Upper lobe of left lung (tissue), 6 donors: Measurements from ENCODE around the gene RNF8. TPM values are rescaled to one million over a fixed set of nuclear protein-coding genes. Genes with fewer than 3 reads are reported as not detected.

ENCODE experiments used
- ATAC-seq, 2 donors: fragments of 200-7000 bp; cut with Tn5 transposase; one replicate each; pipeline ENCODE4 v1.9.1; 2022; ENCODE audit warnings: mild to moderate bottlenecking in 2 of 2, moderate library complexity in 2 of 2; ENCODE audit not compliant: low FRiP score in 2 of 2
- DNase-seq, 2 donors: peaks; one replicate each; pipeline ENCODE4 v3.0.0-alpha.2; 2019 to 2020
- H3K27ac ChIP-seq, 4 donors: fragments of 200-600 bp; sonication (generic); one replicate each; pipeline ENCODE4 v1.5.1; 2016 to 2019
- H3K27me3 ChIP-seq, 4 donors: fragments of 200-600 bp; sonication (generic); one replicate each; pipeline ENCODE4 v1.5.1; 2017 to 2019
- H3K36me3 ChIP-seq, 4 donors: fragments of 200-600 bp; sonication (generic); one replicate each; pipeline ENCODE4 v1.5.1; 2016 to 2019
- H3K4me1 ChIP-seq, 4 donors: fragments of 200-600 bp; sonication (generic); one replicate each; pipeline ENCODE4 v1.5.1; 2018 to 2019
- H3K4me3 ChIP-seq, 4 donors: fragments of 200-600 bp; sonication (generic); one replicate each; pipeline ENCODE4 v1.5.1; 2017 to 2019; ENCODE audit warnings: mild to moderate bottlenecking in 2 of 4, moderate library complexity in 1 of 4
- H3K9me3 ChIP-seq, 4 donors: fragments of 200-600 bp; sonication (generic); one replicate each; pipeline ENCODE4 v1.5.1; 2018 to 2019
- EP300 ChIP-seq, 4 donors: sonication (generic); formaldehyde crosslinking; IDR thresholded peaks; one replicate each; pipeline ENCODE4 v1.5.1; 2017; ENCODE audit warnings: antibody characterized with exemption in 4 of 4, control low read depth in 2 of 4
- POLR2A ChIP-seq, 4 donors: fragments of 450-650 bp; IDR thresholded peaks; one replicate each; pipeline ENCODE4 v1.5.1; 2016 to 2017; ENCODE audit warnings: antibody characterized with exemption in 4 of 4, mild to moderate bottlenecking in 2 of 4
- POLR2AphosphoS5 ChIP-seq, 2 donors: sonication (generic); formaldehyde crosslinking; IDR thresholded peaks; one replicate each; pipeline ENCODE4 v1.5.1; 2017; ENCODE audit warnings: antibody characterized with exemption in 2 of 2
- whole genome bisulfite sequencing, 2 donors: methylation state at CpG; one replicate each; pipeline ENCODE4 v1.1.5; 2017 to 2018; 5-methylcytosine and 5-hydroxymethylcytosine counted together
- total RNA-seq, 6 donors: library from RNA; depleted of rRNA in 4 of 6; stranded (reverse); fragments of >200 nt in 4 of 6; gene quantifications; one replicate each; pipeline versions ENCODE4 v1.1.0 to v1.2.1, GENCODE V29; 2016 to 2021
- TF ChIP-seq, protein P1 (sequence below), 6 experiments: fragments of 450-650 bp in 4 of 6; fragments of 200-600 bp in 2 of 6; sonication (generic) in 2 of 6; IDR thresholded peaks; one replicate each; pipeline ENCODE4 v1.5.1; 2016 to 2019; ENCODE audit warnings: antibody characterized with exemption in 6 of 6
- donor health status: DM: no; HTN: no; CAD: no; lungs with moderate emphysema.
- donor health status: DM: no; HTN: yes; CAD: no; lungs with severe emphysema.

RNF8 gene
- total RNA-seq, 6 donors from 2014 or later = 14.7 to 32.3 (median 17.1) TPM

DNA sequence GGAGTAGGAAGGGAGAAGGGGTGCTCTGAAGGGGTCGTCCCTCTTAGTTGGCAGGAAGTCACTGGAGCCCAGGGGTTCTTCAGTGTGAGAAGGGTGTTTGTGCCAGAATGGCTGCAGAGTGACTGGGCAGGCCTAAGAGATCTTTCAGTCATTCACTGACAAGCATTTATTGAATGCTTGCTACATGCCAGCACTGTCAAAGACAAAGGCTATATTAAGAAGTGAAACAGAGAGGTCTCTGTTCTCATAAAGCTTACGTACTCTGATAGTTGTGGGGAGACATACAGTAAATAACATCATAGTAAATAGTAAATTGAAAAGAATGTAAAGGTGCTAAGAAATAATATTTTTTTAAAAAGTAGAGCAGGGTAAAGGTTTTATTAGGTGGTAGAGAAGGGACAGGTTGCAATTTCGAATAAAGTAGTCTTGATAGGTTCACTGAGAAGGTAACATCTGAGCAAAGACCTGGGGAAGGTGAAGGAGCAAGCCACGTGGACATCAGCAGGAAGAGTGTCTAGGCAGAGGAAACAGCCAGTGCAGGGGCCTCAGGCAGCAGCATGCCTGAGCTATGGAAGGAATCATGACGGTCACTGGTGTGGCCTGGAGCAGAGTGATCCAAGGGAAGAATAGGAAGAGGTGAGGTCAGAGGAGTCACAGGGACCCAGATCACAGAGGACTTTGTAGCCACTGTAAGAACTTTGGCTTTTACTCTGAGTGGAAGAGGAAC lies 36.3 kb upstream of the RNF8 start:
- H3K36me3 ChIP-seq = peaks cover 22 to 97% (median 77%) of the 10 kb centered on the region in 4 donors
- ATAC-seq (no peak), DNase-seq (no peak)
- no peak overlapping the region for H3K27ac ChIP-seq
- 91 to 93% methylated on average over 5 of the region's 5 CpGs for WGBS, 2 donors
- no peaks in the 10 kb centered on the region for H3K27me3 ChIP-seq
- H3K9me3 ChIP-seq = no peaks in the 10 kb centered on the region
- TF ChIP-seq POLR2A (IDR thresholded peaks at IDR 0.05) = no peak
- TF ChIP-seq EP300 (IDR thresholded peaks at IDR 0.05) = no peak
- TF ChIP-seq POLR2AphosphoS5 (IDR thresholded peaks at IDR 0.05) = no peak
- TF ChIP-seq, protein P1, sequence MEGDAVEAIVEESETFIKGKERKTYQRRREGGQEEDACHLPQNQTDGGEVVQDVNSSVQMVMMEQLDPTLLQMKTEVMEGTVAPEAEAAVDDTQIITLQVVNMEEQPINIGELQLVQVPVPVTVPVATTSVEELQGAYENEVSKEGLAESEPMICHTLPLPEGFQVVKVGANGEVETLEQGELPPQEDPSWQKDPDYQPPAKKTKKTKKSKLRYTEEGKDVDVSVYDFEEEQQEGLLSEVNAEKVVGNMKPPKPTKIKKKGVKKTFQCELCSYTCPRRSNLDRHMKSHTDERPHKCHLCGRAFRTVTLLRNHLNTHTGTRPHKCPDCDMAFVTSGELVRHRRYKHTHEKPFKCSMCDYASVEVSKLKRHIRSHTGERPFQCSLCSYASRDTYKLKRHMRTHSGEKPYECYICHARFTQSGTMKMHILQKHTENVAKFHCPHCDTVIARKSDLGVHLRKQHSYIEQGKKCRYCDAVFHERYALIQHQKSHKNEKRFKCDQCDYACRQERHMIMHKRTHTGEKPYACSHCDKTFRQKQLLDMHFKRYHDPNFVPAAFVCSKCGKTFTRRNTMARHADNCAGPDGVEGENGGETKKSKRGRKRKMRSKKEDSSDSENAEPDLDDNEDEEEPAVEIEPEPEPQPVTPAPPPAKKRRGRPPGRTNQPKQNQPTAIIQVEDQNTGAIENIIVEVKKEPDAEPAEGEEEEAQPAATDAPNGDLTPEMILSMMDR (IDR thresholded peaks at IDR 0.05) = no peak
- no peaks in the 10 kb centered on the region for H3K4me1 ChIP-seq
- no peak overlapping the region for H3K4me3 ChIP-seq

DNA sequence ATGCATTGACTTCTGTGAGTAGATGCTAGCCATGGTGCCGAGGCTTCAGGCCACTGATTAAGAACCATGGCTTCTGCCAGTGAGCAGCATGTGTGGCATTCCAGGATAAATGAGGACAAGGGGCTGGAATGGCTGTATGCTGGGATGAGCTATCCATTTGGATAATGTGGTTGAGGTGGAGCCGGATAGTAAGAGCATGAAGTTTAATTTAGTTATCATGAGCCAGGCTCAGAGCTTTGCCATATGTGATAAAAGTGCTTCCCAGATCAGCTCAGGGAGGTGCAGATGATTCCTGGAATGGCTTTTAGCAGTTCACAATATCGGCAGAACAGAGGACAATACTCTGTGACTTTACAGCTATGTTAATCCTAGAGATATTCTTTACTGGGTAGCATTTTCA lies 34.6 kb upstream of the RNF8 start:
- WGBS, 2 donors = 91 to 94% methylated on average over 3 of the region's 3 CpGs
- H3K27ac ChIP-seq = no peak overlapping the region
- H3K27me3 ChIP-seq = no peaks in the 10 kb centered on the region
- TF ChIP-seq POLR2AphosphoS5 (IDR thresholded peaks at IDR 0.05) (no peak), POLR2A (IDR thresholded peaks at IDR 0.05) (no peak), EP300 (IDR thresholded peaks at IDR 0.05) (no peak)
- TF ChIP-seq, protein P1 (IDR thresholded peaks at IDR 0.05) = no peak
- no peak overlapping the region for H3K4me3 ChIP-seq
- ATAC-seq = no peak
- DNase-seq = no peak
- no peaks in the 10 kb centered on the region for H3K9me3 ChIP-seq
- peaks cover 0 to 3% (median 0%) of the 10 kb centered on the region in 4 donors for H3K4me1 ChIP-seq
- H3K36me3 ChIP-seq = peaks cover 14 to 90% (median 61%) of the 10 kb centered on the region in 4 donors

DNA sequence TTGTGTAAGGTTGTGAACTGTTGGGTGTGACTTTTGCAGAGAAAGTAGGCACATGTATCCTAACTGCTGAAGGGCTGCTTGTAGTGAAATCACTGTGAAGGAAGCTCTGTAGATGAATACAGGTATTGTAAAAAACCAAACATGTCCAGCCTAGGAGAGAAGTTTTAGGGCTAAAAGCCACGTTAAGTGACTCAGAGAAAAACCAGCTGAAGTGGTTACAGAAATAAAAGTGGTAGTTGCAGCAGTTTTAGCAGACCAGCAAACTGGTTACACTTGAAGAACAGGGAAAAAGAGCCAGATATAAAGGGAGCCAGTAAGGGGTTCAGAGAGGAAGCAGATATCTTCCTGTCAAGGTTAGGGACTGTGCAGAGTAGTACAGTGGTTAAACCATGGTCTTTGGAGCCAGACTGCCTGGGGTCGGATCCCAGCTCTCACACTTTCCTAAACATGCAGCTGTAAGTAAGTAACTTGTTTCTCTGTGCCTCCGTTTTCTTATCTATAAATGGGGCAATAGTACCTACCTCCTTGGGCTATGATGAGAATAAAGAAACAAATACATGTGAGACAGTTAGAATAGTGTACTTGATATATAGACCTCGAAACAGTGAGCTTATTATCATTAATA lies 33.8 kb upstream of the RNF8 start:
- TF ChIP-seq POLR2A (IDR thresholded peaks at IDR 0.05) (no peak), EP300 (IDR thresholded peaks at IDR 0.05) (no peak), POLR2AphosphoS5 (IDR thresholded peaks at IDR 0.05) (no peak)
- TF ChIP-seq, protein P1 (IDR thresholded peaks at IDR 0.05) = no peak
- ATAC-seq (no peak), DNase-seq (no peak)
- Histone ChIP-seq H3K9me3 (no peaks in the 10 kb centered on the region), H3K27ac (no peak overlapping the region), H3K4me1 (peaks cover 0 to 6% (median 0%) of the 10 kb centered on the region in 4 donors), H3K36me3 (peaks cover 11 to 85% (median 59%) of the 10 kb centered on the region in 4 donors), H3K27me3 (no peaks in the 10 kb centered on the region), H3K4me3 (no peak overlapping the region)
- 75 to 85% methylated on average over 4 of the region's 4 CpGs for WGBS, 2 donors

DNA sequence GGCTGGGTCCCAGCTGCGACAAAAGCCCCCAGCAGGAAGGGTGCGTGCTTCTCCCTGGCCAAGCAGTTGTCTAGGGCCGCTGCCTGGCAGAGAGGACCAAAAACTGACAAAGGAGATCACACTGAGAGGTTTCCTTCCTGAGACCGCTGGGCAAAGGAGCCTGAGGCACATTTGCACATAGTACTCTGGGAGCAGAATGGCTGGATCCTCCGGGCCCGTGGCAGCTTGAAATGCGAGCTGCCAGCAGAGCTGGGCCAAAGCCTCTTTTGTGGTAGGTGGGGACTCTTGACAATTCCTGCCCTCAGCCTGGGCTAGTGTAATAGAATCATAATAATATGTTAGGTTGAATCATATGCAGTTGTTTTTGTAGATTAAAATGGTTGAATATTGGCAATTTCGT lies 33.1 kb upstream of the RNF8 start:
- Histone ChIP-seq H3K27ac (no peak overlapping the region), H3K9me3 (no peaks in the 10 kb centered on the region), H3K36me3 (peaks cover 11 to 78% (median 55%) of the 10 kb centered on the region in 4 donors), H3K27me3 (no peaks in the 10 kb centered on the region), H3K4me1 (peaks cover 0 to 6% (median 0%) of the 10 kb centered on the region in 4 donors), H3K4me3 (no peak overlapping the region)
- no peak for TF ChIP-seq POLR2A (IDR thresholded peaks at IDR 0.05)
- TF ChIP-seq EP300 (IDR thresholded peaks at IDR 0.05) = no peak
- DNase-seq = no peak
- 82 to 83% methylated on average over 7 to 8 of the region's 8 CpGs for WGBS, 2 donors
- no peak for ATAC-seq

DNA sequence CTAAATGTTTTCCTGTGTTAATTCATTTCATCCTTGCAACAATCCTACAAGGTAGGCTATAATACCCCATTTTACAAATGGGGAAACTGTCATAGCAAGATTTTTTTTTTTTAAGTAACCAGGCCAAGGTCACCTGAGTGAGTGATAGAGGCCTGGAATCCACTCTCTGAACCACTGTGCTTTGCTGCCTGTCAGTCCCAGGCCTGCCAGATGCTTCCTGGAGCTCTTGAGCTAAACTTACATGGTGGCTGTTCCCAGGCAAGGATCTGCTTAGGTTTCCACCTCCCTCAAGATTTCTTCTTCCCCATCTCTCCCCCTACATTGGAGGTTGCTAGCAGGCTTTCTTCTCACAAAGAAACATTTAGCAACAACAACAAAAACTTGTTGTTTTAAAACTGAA lies 32.7 kb upstream of the RNF8 start:
- H3K9me3 ChIP-seq = no peaks in the 10 kb centered on the region
- no peak for TF ChIP-seq EP300 (IDR thresholded peaks at IDR 0.05)
- TF ChIP-seq POLR2A (IDR thresholded peaks at IDR 0.05) = no peak
- no peak for TF ChIP-seq POLR2AphosphoS5 (IDR thresholded peaks at IDR 0.05)
- TF ChIP-seq, protein P1 (IDR thresholded peaks at IDR 0.05) = no peak
- peaks cover 0 to 6% (median 0%) of the 10 kb centered on the region in 4 donors for H3K4me1 ChIP-seq
- ATAC-seq (no peak), DNase-seq (no peak)
- H3K27ac ChIP-seq = no peak overlapping the region
- peaks cover 11 to 74% (median 50%) of the 10 kb centered on the region in 4 donors for H3K36me3 ChIP-seq
- H3K4me3 ChIP-seq = no peak overlapping the region
- H3K27me3 ChIP-seq = no peaks in the 10 kb centered on the region
